ENCODE results near the gene COASY.

The COASY gene

GRCh38 chr17:42577532-42578281 lies 15.8 kb downstream of the COASY start, which contains the start of gene PSMC3IP:
Gene PSMC3IP, minus strand, starts transcription at chr17:42577729. Its CDS starts 43 bp downstream, at chr17:42577686.
- peak; percentile 99 for DNase-seq

- peak; percentile 72 for DNase-seq
Measured at GRCh38 chr17:42578282-42578869, 16.4 kb downstream of the COASY start.

GRCh38 chr17:42579794-42580551 lies 18.0 kb downstream of the COASY start:
- peak; percentile 34 for DNase-seq

GRCh38 chr17:42581744-42582270 lies 19.9 kb downstream of the COASY start:
- no peak for DNase-seq

GRCh38 chr17:42584880-42585279 lies 22.9 kb downstream of the COASY start:
- peak; percentile 89 for DNase-seq

GRCh38 chr17:42585353-42585752 lies 23.4 kb downstream of the COASY start:
- peak; percentile 75 for DNase-seq

GRCh38 chr17:42586514-42587230 lies 24.7 kb downstream of the COASY start:
- DNase-seq = no peak

GRCh38 chr17:42590886-42591285 lies 28.9 kb downstream of the COASY start:
- DNase-seq = peak; percentile 54

- DNase-seq = no peak
Measured at GRCh38 chr17:42591411-42591810, 29.5 kb downstream of the COASY start.

GRCh38 chr17:42596386-42596785 lies 34.4 kb downstream of the COASY start:
- DNase-seq = no peak

GRCh38 chr17:42598905-42599304 lies 37.0 kb downstream of the COASY start:
- DNase-seq = no peak

GRCh38 chr17:42603318-42603717 lies 41.4 kb downstream of the COASY start:
- DNase-seq = no peak

- no peak for DNase-seq
Measured at GRCh38 chr17:42607769-42608168, 45.8 kb downstream of the COASY start.

- DNase-seq = peak; percentile 29
Measured at GRCh38 chr17:42608305-42609181, 46.6 kb downstream of the COASY start.

GRCh38 chr17:42609182-42609813 lies 47.4 kb downstream of the COASY start, which contains the start of the genes RETREG3 and TUBG1:
Gene RETREG3, minus strand, starts transcription at chr17:42609374. Its CDS starts 50 bp downstream, at chr17:42609324.
Gene TUBG1, plus strand, starts transcription at chr17:42609683. Its CDS starts 55 bp downstream, at chr17:42609738.
- peak; percentile 100 for DNase-seq

GRCh38 chr17:42609814-42610801 lies 48.2 kb downstream of the COASY start:
- peak; percentile 2 for DNase-seq

GRCh38 chr17:42612013-42612412 lies 50.1 kb downstream of the COASY start:
- no peak for DNase-seq

GRCh38 chr17:42613699-42614295 lies 51.8 kb downstream of the COASY start:
- no peak for DNase-seq
